Breast epithelium (tissue), 4 donors: ENCODE measurements around the gene AFF3. TPM values are rescaled to one million over a fixed set of nuclear protein-coding genes. Genes with fewer than 3 reads are reported as not detected.

Experiments
- DNase-seq, 2 donors: peaks; one replicate each; pipeline ENCODE4 v3.0.0-alpha.2; 2019; ENCODE audit warnings: low spot score in 2 of 2
- H3K27ac ChIP-seq, 2 donors: fragments of 200-600 bp; sonication (generic) in 1 of 2; one replicate each; pipeline ENCODE4 v1.5.1; 2016 to 2019; ENCODE audit warnings: mild to moderate bottlenecking in 1 of 2
- H3K27me3 ChIP-seq, 2 donors: fragments of 200-600 bp; sonication (generic) in 1 of 2; one replicate each; pipeline versions ENCODE4 v1.5.1 to v1.6.0; 2017 to 2019; ENCODE audit warnings: control low read depth in 1 of 2, mild to moderate bottlenecking in 1 of 2
- H3K36me3 ChIP-seq: fragments of 200-600 bp; one replicate; pipeline ENCODE4 v1.5.1; 2019
- H3K4me1 ChIP-seq, 2 donors: fragments of 200-600 bp; sonication (generic); one replicate each; pipeline ENCODE4 v1.5.1; 2016 to 2019; ENCODE audit warnings: control low read depth in 1 of 2
- H3K4me3 ChIP-seq, 3 donors: fragments of 200-600 bp; sonication (generic); 1 replicate in 2 of 3; 2 replicates in 1 of 3; pipeline ENCODE4 v1.5.1; 2016 to 2019; ENCODE audit warnings: mild to moderate bottlenecking in 3 of 3, moderate library complexity in 2 of 3
- H3K9me3 ChIP-seq, 2 donors: fragments of 200-600 bp; sonication (generic) in 1 of 2; one replicate each; pipeline ENCODE4 v1.5.1; 2016 to 2019; ENCODE audit warnings: control low read depth in 1 of 2
- POLR2A ChIP-seq: fragments of 450-650 bp; IDR thresholded peaks from one replicate; pipeline ENCODE4 v1.6.1; 2016; ENCODE audit warnings: antibody characterized with exemption, mild to moderate bottlenecking, moderate library complexity
- POLR2AphosphoS5 ChIP-seq, 3 donors: sonication (generic); formaldehyde crosslinking; IDR thresholded peaks; one replicate each; pipeline ENCODE4 v1.6.1; 2017; ENCODE audit warnings: antibody characterized with exemption in 3 of 3
- intact Hi-C: fragments of 100-400 bp; cut with DNase I; formaldehyde crosslinking; loops from one replicate; pipeline ENCODE4 v1.15.1; 2023; ENCODE audit warnings: low total_unique reads
- total RNA-seq, 3 donors: library from RNA; depleted of rRNA; stranded (reverse); fragments of >200 nt; gene quantifications; one replicate each; pipeline ENCODE4 v1.1.0, GENCODE V29; 2016
- TF ChIP-seq, protein P1 (sequence below), 3 donors: fragments of 450-650 bp; IDR thresholded peaks; one replicate each; pipeline ENCODE4 v1.5.1; 2016 to 2017; ENCODE audit warnings: antibody characterized with exemption in 3 of 3, mild to moderate bottlenecking in 3 of 3, moderate library complexity in 3 of 3

AFF3 gene
- total RNA-seq, 3 donors from 2014 or later, result 8.2 to 116 (median 63.6) TPM

- Histone ChIP-seq H3K4me1 (peaks cover 0 to 10% of the 10 kb centered on the region in 2 donors), H3K4me3 (peak overlapping the region in 1 of 3 donors; percentile 16), H3K27me3 (no peaks in the 10 kb centered on the region), H3K36me3 (no peaks in the 10 kb centered on the region), H3K9me3 (no peaks in the 10 kb centered on the region), H3K27ac (peak overlapping the region; percentile 70 to 73)
- intact Hi-C loops, result no loop called here
- peak in 1 of 2 donors; percentile 59 for DNase-seq
- TF ChIP-seq, protein P1, sequence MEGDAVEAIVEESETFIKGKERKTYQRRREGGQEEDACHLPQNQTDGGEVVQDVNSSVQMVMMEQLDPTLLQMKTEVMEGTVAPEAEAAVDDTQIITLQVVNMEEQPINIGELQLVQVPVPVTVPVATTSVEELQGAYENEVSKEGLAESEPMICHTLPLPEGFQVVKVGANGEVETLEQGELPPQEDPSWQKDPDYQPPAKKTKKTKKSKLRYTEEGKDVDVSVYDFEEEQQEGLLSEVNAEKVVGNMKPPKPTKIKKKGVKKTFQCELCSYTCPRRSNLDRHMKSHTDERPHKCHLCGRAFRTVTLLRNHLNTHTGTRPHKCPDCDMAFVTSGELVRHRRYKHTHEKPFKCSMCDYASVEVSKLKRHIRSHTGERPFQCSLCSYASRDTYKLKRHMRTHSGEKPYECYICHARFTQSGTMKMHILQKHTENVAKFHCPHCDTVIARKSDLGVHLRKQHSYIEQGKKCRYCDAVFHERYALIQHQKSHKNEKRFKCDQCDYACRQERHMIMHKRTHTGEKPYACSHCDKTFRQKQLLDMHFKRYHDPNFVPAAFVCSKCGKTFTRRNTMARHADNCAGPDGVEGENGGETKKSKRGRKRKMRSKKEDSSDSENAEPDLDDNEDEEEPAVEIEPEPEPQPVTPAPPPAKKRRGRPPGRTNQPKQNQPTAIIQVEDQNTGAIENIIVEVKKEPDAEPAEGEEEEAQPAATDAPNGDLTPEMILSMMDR (IDR thresholded peaks at IDR 0.05), result no peak
- peak in 1 of 3 donors; percentile 14 for TF ChIP-seq POLR2AphosphoS5 (IDR thresholded peaks at IDR 0.05)
Measured at GRCh38 chr2:99710721-99711120, 431.7 kb downstream of the AFF3 start.

DNA sequence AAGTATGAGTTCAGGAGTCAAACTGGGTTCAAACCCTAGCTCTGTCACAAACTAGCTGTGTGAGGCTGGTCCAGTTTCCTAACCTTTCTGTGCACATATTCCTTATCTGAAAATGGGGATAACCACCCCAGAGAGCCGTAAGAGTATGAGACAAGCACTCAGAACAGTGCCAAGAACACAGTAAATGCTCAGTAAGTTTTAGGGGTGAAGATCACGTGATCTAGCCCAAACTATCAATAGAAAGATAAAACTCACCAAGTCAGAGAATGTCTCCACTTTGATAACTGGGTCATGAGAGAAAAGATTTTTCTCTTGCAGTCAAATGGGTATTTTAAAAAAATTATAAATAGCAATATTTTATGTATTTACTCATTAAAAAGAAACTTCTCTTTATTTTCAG is 433.2 kb downstream of the AFF3 start:
- DNase-seq, result no peak
- Histone ChIP-seq H3K27ac (peak overlapping the region in 1 of 2 donors; percentile 73), H3K4me1 (peaks cover 0 to 10% of the 10 kb centered on the region in 2 donors), H3K27me3 (no peaks in the 10 kb centered on the region), H3K9me3 (no peaks in the 10 kb centered on the region), H3K4me3 (no peak overlapping the region), H3K36me3 (no peaks in the 10 kb centered on the region)
- intact Hi-C loops, result no loop called here
- TF ChIP-seq, protein P1 (IDR thresholded peaks at IDR 0.05), result no peak
- TF ChIP-seq POLR2AphosphoS5 (IDR thresholded peaks at IDR 0.05), result no peak

DNA sequence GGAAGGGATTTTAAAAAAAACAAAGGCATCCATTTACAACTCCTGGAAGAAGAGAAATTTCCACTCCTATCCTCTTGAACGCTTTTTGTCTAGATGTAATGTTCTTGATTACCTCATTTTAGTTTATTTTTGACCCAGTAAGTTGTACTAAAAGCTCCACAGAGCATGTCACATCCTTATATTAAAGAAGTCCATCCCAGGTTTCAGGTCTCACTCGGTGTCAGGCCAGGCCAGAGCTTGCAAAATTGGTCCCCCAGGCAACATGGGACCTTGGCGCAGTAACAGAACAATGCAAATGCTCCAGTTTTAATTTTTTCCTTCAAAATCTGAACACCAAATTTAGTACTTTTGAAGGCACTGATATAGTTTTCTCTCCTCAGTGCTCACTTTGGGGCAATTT is 434.2 kb downstream of the AFF3 start:
- Histone ChIP-seq H3K27me3 (no peaks in the 10 kb centered on the region), H3K36me3 (no peaks in the 10 kb centered on the region), H3K4me1 (peaks cover 0 to 10% of the 10 kb centered on the region in 2 donors), H3K9me3 (no peaks in the 10 kb centered on the region), H3K27ac (peak overlapping the region in 1 of 2 donors; percentile 52), H3K4me3 (no peak overlapping the region)
- intact Hi-C loops, result no loop called here
- DNase-seq, result peak in 1 of 2 donors; percentile 52
- TF ChIP-seq POLR2A (no peak), POLR2AphosphoS5 (IDR thresholded peaks at IDR 0.05) (no peak)
- TF ChIP-seq, protein P1 (IDR thresholded peaks at IDR 0.05), result no peak

DNA sequence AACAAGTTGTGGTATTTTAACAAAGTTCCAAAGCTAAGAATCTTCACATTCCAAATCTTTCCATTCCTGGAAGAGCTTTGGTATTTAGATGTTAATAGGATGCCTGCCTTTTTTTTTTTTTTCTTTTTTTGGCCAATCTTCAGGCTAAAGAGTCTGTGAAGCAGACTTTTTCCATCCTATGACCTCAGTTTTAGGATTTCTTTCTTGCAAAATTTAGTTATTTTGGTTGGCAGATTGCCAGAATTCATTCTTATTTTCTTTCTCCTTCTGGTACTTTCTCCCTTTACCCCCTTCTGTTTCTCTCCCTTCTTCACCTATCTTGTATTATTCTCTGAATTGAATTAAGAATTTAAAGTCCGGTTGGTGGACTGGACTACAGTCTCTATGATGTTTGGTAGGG is 434.8 kb downstream of the AFF3 start:
- no peak overlapping the region for H3K4me3 ChIP-seq
- no peaks in the 10 kb centered on the region for H3K27me3 ChIP-seq
- H3K9me3 ChIP-seq, result no peaks in the 10 kb centered on the region
- TF ChIP-seq POLR2A (no peak), POLR2AphosphoS5 (IDR thresholded peaks at IDR 0.05) (no peak)
- TF ChIP-seq, protein P1 (IDR thresholded peaks at IDR 0.05), result no peak
- H3K27ac ChIP-seq, result peak overlapping the region; percentile 2 to 27
- intact Hi-C loops, result no loop called here
- H3K4me1 ChIP-seq, result peaks cover 0 to 10% of the 10 kb centered on the region in 2 donors
- no peaks in the 10 kb centered on the region for H3K36me3 ChIP-seq
- DNase-seq, result no peak

GRCh38 chr2:99706735-99707134 is 435.7 kb downstream of the AFF3 start:
- intact Hi-C loops, result no loop called here
- Histone ChIP-seq H3K9me3 (no peaks in the 10 kb centered on the region), H3K4me1 (peaks cover 0 to 10% of the 10 kb centered on the region in 2 donors), H3K27me3 (no peaks in the 10 kb centered on the region), H3K36me3 (no peaks in the 10 kb centered on the region), H3K27ac (peak overlapping the region; percentile 2 to 23), H3K4me3 (no peak overlapping the region)
- DNase-seq, result no peak
- TF ChIP-seq, protein P1 (IDR thresholded peaks at IDR 0.05), result no peak
- TF ChIP-seq POLR2AphosphoS5 (IDR thresholded peaks at IDR 0.05) (no peak), POLR2A (no peak)
